ENCODE results near the gene LAMB2. TPM values are rescaled to one million over a fixed set of nuclear protein-coding genes. Genes with fewer than 3 reads are reported as not detected.

LAMB2 gene
- total RNA-seq, 2 donors from 2014 or later: 83.6 to 97.8 TPM

DNA sequence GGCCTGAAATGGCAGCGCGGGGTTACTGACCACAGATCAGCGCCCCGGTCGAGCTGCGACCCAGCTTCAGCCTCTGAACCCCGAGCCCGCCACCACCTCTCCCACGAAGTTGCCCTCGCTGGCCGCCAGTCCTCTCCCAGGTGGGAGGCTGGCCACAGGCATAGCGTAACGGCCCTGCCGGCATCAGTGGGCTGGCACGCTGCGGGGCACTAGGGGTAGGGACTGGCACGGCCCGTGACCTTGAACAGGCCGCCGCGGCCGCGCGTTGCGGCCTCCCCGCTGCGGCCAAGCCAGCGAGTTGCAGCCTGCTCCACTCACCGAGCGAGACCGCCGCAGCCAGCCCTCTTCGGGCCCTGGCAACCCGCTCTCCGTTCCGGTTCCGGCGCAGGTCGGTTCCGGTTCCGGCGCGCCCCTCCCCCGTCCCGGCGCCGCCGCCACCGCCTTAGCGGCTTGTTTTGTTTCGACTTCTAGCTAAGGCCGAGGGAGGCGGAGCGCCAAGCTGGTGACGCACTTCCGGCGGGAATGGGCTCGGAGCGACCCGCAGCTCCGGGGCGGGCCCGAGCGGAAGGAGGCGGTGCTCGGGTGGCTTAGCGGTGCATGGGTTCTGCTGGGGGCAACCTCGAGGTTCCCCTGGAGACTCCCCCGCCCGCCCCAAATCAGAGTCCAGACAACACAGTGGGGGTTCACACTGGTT is 12.3 kb downstream of the LAMB2 start, which contains the start of gene USP19:
Gene USP19 (minus strand): TSS at position 386 of the 694 bp plus-strand sequence. CDS start 1,678 bp downstream, outside the sequence.
- DNase-seq: peak; percentile 98
- Mint-ChIP-seq H3K4me3 (peak within 1 kb of the TSS; percentile 76), H3K9me3 (no peaks in the 10 kb centered on the region), H3K27me3 (ENCODE audit: insufficient read depth) (no peaks in the 10 kb centered on the region), H3K4me1 (peaks cover 4% of the 10 kb centered on the region), H3K36me3 (ENCODE audit: low read depth) (peaks cover 39% of the 10 kb centered on the region), H3K27ac (peak within 1 kb of the TSS; percentile 86)
- H3K4me3 ChIP-seq (ENCODE audit: low read length): peak within 1 kb of the TSS; percentile 89
- WGBS, 2 experiments (ENCODE audit: insufficient coverage in 1 of 2, insufficient read length in 1 of 2): 1 to 2% methylated on average over 38 to 70 of the region's 70 CpGs
- peak; percentile 12 for TF ChIP-seq CTCF (conservative IDR thresholded peaks at IDR 0.05)
- peak within 1 kb of the TSS; percentile 88 for H3K9ac ChIP-seq (ENCODE audit: extremely low read depth, low read length, poor library complexity, severe bottlenecking)
- peaks cover 64% of the 10 kb centered on the region for H3K36me3 ChIP-seq (ENCODE audit: control insufficient read depth, insufficient read depth, low read length)
- no peaks in the 10 kb centered on the region for H3K9me3 ChIP-seq (ENCODE audit: control insufficient read depth, low read length)
- no peaks in the 10 kb centered on the region for H3K27me3 ChIP-seq (ENCODE audit: control insufficient read depth, insufficient read depth, low read length, poor library complexity, severe bottlenecking)
- H3K4me1 ChIP-seq (ENCODE audit: control insufficient read depth, insufficient read depth, low read length): peaks cover 4% of the 10 kb centered on the region
- H3K27ac ChIP-seq (ENCODE audit: low read depth, low read length): peak within 1 kb of the TSS; percentile 95

DNA sequence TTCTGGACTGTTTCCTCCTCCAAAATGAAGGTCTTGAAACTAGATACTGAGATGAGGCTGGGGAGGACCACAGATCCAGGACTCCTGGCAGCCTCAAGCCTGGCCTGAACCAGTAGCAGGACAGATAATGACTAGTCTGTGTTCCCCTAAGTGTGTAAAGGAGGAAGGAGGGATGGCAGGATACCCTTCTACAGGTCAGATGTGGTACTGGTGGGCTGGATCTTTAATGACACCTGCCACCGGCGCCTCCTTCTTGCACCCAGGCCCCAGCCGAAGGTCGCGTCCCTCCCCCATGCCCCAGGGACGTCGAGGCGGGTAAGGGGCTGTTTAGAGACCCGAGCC is 12.8 kb downstream of the LAMB2 start:
- Mint-ChIP-seq H3K4me1 (peaks cover 4% of the 10 kb centered on the region), H3K27ac (peak overlapping the region; percentile 86), H3K9me3 (no peaks in the 10 kb centered on the region), H3K36me3 (ENCODE audit: low read depth) (peaks cover 40% of the 10 kb centered on the region), H3K4me3 (peak overlapping the region; percentile 76), H3K27me3 (ENCODE audit: insufficient read depth) (no peaks in the 10 kb centered on the region)
- Histone ChIP-seq H3K9me3 (ENCODE audit: control insufficient read depth, low read length) (no peaks in the 10 kb centered on the region), H3K36me3 (ENCODE audit: control insufficient read depth, insufficient read depth, low read length) (peaks cover 69% of the 10 kb centered on the region), H3K4me1 (ENCODE audit: control insufficient read depth, insufficient read depth, low read length) (peaks cover 4% of the 10 kb centered on the region), H3K9ac (ENCODE audit: extremely low read depth, low read length, poor library complexity, severe bottlenecking) (peak overlapping the region; percentile 88), H3K4me3 (ENCODE audit: low read length) (peak overlapping the region; percentile 89), H3K27ac (ENCODE audit: low read depth, low read length) (peak overlapping the region; percentile 95), H3K27me3 (ENCODE audit: control insufficient read depth, insufficient read depth, low read length, poor library complexity, severe bottlenecking) (no peaks in the 10 kb centered on the region)
- no peak for DNase-seq
- WGBS, 2 experiments (ENCODE audit: insufficient coverage in 1 of 2, insufficient read length in 1 of 2): 0 to 2% methylated on average over 3 to 9 of the region's 9 CpGs
- peak; percentile 20 for TF ChIP-seq CTCF (conservative IDR thresholded peaks at IDR 0.05)

- Mint-ChIP-seq H3K36me3 (ENCODE audit: low read depth) (peaks cover 46% of the 10 kb centered on the region), H3K4me3 (peak overlapping the region; percentile 76)
- peak overlapping the region; percentile 88 for H3K9ac ChIP-seq (ENCODE audit: extremely low read depth, low read length, poor library complexity, severe bottlenecking)
Measured at GRCh38 chr3:49119439-49119838, 13.4 kb downstream of the LAMB2 start.

More at GRCh38 chr3:49119439-49119838, 13.4 kb downstream of the LAMB2 start:
- Histone ChIP-seq H3K36me3 (ENCODE audit: control insufficient read depth, insufficient read depth, low read length) (peaks cover 69% of the 10 kb centered on the region), H3K4me1 (ENCODE audit: control insufficient read depth, insufficient read depth, low read length) (peaks cover 4% of the 10 kb centered on the region), H3K9me3 (ENCODE audit: control insufficient read depth, low read length) (no peaks in the 10 kb centered on the region), H3K27ac (ENCODE audit: low read depth, low read length) (no peak overlapping the region), H3K4me3 (ENCODE audit: low read length) (peak overlapping the region; percentile 89), H3K27me3 (ENCODE audit: control insufficient read depth, insufficient read depth, low read length, poor library complexity, severe bottlenecking) (no peaks in the 10 kb centered on the region)
- H3K27ac Mint-ChIP-seq: no peak overlapping the region
- DNase-seq: no peak
- H3K9me3 Mint-ChIP-seq: no peaks in the 10 kb centered on the region
- no peaks in the 10 kb centered on the region for H3K27me3 Mint-ChIP-seq (ENCODE audit: insufficient read depth)
- WGBS, 2 experiments (ENCODE audit: insufficient coverage in 1 of 2, insufficient read length in 1 of 2): 100% methylated on average over 1 to 3 of the region's 3 CpGs
- TF ChIP-seq CTCF (conservative IDR thresholded peaks at IDR 0.05): no peak
- H3K4me1 Mint-ChIP-seq: peaks cover 4% of the 10 kb centered on the region

All from endodermal cell (in vitro differentiated cells).